ENCODE measurements around the gene PQBP1.
A peak's percentile ranks its signal among the peaks of the same experiment; 100 is the strongest.

The PQBP1 gene

GRCh38 chrX:48901069-48901468, 3.3 kb downstream of the PQBP1 start:
- no peak for DNase-seq (ENCODE audit: low read depth in 1 of 2, low spot score in 1 of 2)

DNA sequence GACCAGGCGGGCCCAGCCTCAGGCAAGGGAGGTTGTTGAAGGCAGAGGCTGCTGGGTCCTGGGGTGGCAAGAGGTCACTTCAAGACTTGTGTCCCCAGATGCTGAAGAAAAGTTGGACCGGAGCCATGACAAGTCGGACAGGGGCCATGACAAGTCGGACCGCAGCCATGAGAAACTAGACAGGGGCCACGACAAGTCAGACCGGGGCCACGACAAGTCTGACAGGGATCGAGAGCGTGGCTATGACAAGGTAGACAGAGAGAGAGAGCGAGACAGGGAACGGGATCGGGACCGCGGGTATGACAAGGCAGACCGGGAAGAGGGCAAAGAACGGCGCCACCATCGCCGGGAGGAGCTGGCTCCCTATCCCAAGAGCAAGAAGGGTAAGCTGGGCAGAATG, 4.4 kb downstream of the PQBP1 start:
- no peak for DNase-seq (ENCODE audit: low read depth in 1 of 2, low spot score in 1 of 2)

- no peak for DNase-seq (ENCODE audit: low read depth in 1 of 2, low spot score in 1 of 2)
Observed at GRCh38 chrX:48902776-48903175, 5.0 kb downstream of the PQBP1 start.

GRCh38 chrX:48903290-48903689, 5.6 kb downstream of the PQBP1 start:
- DNase-seq (ENCODE audit: low read depth in 1 of 2, low spot score in 1 of 2), result no peak

GRCh38 chrX:48904180-48904579, 6.5 kb downstream of the PQBP1 start:
- no peak for DNase-seq (ENCODE audit: low read depth in 1 of 2, low spot score in 1 of 2)

GRCh38 chrX:48904626-48905025, 6.9 kb downstream of the PQBP1 start:
- DNase-seq (ENCODE audit: low read depth in 1 of 2, low spot score in 1 of 2), result no peak

DNA sequence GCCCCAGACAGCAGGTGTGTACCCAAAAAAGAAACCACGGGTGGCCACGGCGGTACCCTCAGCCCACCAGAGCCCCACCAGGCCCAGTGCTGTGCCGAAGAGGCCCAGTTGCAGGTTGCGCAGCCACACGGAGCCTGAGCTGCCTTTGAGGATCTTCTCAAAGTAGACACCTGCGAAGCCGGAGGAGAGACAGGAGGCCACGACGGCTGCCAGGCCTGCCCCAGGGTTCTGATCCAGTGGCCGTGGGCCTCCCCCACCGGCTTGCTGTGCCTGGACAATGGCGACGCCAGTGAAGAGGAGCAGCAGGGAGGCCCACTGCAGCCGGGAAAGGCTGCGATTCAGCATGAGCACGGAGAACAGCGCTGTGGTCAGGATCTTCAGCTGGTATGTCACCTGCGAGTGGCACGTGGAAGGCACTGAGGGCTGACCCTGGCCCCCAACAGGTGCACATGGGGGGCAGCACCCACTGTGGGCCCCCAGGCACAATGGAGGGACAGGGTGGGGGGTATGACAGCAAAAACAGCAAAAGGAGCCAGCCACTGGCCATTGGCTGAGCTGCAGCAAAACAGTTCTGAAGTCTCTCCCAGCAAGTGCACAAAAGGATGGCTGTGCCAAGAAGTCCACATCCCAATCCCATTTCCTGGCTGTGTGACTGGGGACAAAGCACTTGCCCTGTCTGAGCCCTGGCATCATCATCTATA, 7.5 kb downstream of the PQBP1 start:
- DNase-seq (ENCODE audit: low read depth in 1 of 2, low spot score in 1 of 2), result no peak

DNA sequence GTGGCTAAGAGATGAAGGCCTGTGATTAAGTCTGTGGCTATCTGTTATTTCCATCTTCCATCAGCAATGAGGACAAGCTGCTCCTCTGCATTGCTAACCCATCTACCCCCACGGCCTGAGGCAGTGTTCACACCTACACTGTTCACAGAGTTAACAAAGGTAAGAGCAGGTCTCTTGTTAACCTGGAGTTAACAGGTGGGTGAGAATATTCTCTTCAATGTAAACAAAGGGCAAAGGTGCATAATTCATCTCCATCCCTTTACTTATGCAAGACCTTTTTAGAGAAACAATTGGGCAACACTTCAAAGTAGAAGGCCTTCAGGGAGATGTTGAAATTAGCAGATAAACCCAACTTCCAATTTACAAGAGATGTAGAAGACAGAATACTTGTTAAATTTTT, 10.9 kb downstream of the PQBP1 start:
- DNase-seq (ENCODE audit: low read depth in 1 of 2, low spot score in 1 of 2), result no peak

- no peak for DNase-seq (ENCODE audit: low read depth in 1 of 2, low spot score in 1 of 2)
Observed at GRCh38 chrX:48909703-48910294, 12.1 kb downstream of the PQBP1 start.

DNA sequence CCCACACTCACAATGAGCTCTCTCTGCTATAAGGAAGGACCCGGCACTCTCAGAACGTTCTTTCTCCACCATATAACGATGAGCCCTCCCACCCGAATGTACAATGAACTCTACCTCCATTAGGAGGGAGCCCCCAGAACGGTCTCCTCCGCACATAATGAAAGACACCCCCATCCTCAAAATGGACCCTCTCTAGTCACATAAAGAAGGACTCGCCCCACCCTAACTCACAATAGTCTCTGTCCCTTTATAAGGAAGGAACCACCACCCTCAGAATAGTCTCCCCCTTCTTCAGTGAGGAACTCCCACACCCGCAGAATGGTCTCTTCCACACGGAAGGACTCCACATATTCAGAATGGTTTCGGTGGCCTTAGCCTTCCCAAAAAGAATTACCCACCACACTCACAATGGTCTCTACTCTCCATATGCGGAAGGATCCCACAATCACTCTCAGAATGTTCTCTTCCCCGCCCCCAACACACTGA, 13.2 kb downstream of the PQBP1 start:
- no peak for DNase-seq (ENCODE audit: low read depth in 1 of 2, low spot score in 1 of 2)

GRCh38 chrX:48911412-48912182, 13.9 kb downstream of the PQBP1 start, which contains the start of gene SLC35A2:
Gene SLC35A2 (minus strand): TSS chrX:48911646. CDS start chrX:48911636, 10 bp downstream.
- peak; percentile 72 to 83 for DNase-seq (ENCODE audit: low read depth in 1 of 2, low spot score in 1 of 2)

- no peak for DNase-seq (ENCODE audit: low read depth in 1 of 2, low spot score in 1 of 2)
Observed at GRCh38 chrX:48913605-48914366, 16.1 kb downstream of the PQBP1 start.

GRCh38 chrX:48914593-48915493, 17.1 kb downstream of the PQBP1 start:
- no peak for DNase-seq (ENCODE audit: low read depth in 1 of 2, low spot score in 1 of 2)

- peak; percentile 70 to 82 for DNase-seq (ENCODE audit: low read depth in 1 of 2, low spot score in 1 of 2)
Observed at GRCh38 chrX:48917139-48918001, 19.6 kb downstream of the PQBP1 start.

- no peak for DNase-seq (ENCODE audit: low read depth in 1 of 2, low spot score in 1 of 2)
Observed at GRCh38 chrX:48918301-48918642, 20.5 kb downstream of the PQBP1 start.

GRCh38 chrX:48918643-48919340, 21.1 kb downstream of the PQBP1 start, which contains the start of gene PIM2:
Gene PIM2 (minus strand): TSS chrX:48919024. CDS start chrX:48918834, 190 bp downstream.
- peak; percentile 69 to 88 for DNase-seq (ENCODE audit: low read depth in 1 of 2, low spot score in 1 of 2)

GRCh38 chrX:48919360-48919841, 21.7 kb downstream of the PQBP1 start:
- DNase-seq (ENCODE audit: low read depth in 1 of 2, low spot score in 1 of 2), result no peak

- DNase-seq (ENCODE audit: low read depth in 1 of 2, low spot score in 1 of 2), result no peak
Observed at GRCh38 chrX:48919947-48920717, 22.4 kb downstream of the PQBP1 start.
